HFFc6 (cell line): ENCODE data around the gene METTL22. TPM values are rescaled to one million over a fixed set of nuclear protein-coding genes. Genes with fewer than 3 reads are reported as not detected.

Experiments used
- DNase-seq: peaks from one replicate; pipeline ENCODE4 v3.0.0-alpha.2; 2018
- H3K27ac Mint-ChIP-seq: 2 replicates; pipeline ENCODE4 v1.8.0; 2020; ENCODE audit warnings: mild to moderate bottlenecking, mixed read lengths
- H3K27me3 Mint-ChIP-seq: 2 replicates; pipeline ENCODE4 v1.8.0; 2021; ENCODE audit warnings: mild to moderate bottlenecking, moderate library complexity, mixed read lengths; ENCODE audit not compliant: insufficient read depth
- H3K36me3 Mint-ChIP-seq: 2 replicates; pipeline ENCODE4 v1.8.0; 2021; ENCODE audit warnings: low read depth, mixed read lengths
- H3K4me1 Mint-ChIP-seq: 2 replicates; pipeline ENCODE4 v1.8.0; 2020; ENCODE audit warnings: low read depth, mixed read lengths
- H3K4me3 Mint-ChIP-seq: 2 replicates; pipeline ENCODE4 v1.8.0; 2020; ENCODE audit warnings: mild to moderate bottlenecking, moderate library complexity, mixed read lengths
- H3K9me3 Mint-ChIP-seq: 2 replicates; pipeline ENCODE4 v1.8.0; 2020; ENCODE audit warnings: mild to moderate bottlenecking, mixed read lengths
- CTCF ChIP-seq: fragments of 200-600 bp; sonication (generic); IDR thresholded peaks from 2 replicates; pipeline ENCODE4 v1.5.0; 2021; ENCODE audit warnings: antibody characterized with exemption, mild to moderate bottlenecking
- total RNA-seq, 6 experiments: library from RNA; stranded (reverse); fragmentation: NEBNext Ultra II Directional; extraction: Animal tissue kit (Norgen Biotek cat#: 25700); gene quantifications; 2 replicates in 1 of 6; 3 replicates in 5 of 6; pipeline ENCODE4 v1.2.3, GENCODE V29; 2021

METTL22 gene
- total RNA-seq, 6 experiments from 2014 or later = 33.5 to 38.0 (median 36.0) TPM

GRCh38 chr16:8644211-8645140 is 23.0 kb downstream of the METTL22 start:
- peaks cover 35% of the 10 kb centered on the region for H3K36me3 Mint-ChIP-seq
- H3K27ac Mint-ChIP-seq = no peak overlapping the region
- no peaks in the 10 kb centered on the region for H3K4me1 Mint-ChIP-seq
- no peaks in the 10 kb centered on the region; the same call in 1 of the 2 replicates for H3K27me3 Mint-ChIP-seq
- no peak overlapping the region for H3K4me3 Mint-ChIP-seq
- TF ChIP-seq CTCF = no peak
- no peaks in the 10 kb centered on the region for H3K9me3 Mint-ChIP-seq
- no peak for DNase-seq

DNA sequence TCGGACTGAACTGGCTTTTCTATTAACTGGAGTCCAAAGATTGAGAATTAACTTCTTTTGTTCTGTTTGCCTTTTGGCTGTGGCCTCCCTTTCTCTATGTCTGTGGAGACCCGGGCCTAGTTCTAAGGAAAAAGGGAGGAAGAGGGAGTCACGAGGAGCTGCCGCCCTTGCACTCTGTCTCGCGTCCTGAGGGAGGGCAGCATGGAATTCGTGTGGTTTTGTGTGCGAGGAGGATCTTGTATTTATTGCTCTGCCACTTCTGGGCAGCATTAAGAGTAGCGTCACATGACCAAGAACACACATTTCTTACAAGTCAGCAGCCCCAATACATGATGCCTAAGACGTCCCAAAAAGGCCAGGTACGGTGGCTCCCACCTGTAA is 23.6 kb downstream of the METTL22 start:
- Mint-ChIP-seq H3K27ac (no peak overlapping the region), H3K36me3 (peaks cover 30% of the 10 kb centered on the region), H3K4me3 (no peak overlapping the region)

DNA sequence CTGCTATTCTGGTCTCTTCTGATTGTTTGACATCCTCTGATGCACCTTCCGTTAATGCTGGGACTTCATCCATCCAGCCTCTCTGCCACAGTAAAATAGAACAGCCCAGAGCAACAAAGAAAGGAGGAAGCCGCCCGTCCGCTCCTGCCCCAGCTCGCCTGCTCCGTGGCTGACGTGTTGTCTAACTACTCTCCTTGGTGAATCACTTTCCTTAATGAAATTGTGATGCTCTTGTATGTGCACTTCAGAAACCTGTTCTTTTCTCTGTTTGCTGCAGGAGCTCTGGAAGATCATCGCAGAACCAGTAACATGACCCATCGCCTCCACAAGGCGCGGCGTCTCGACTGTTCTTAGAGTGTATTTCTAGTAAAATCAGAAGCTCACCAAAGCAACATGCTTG is 24.3 kb downstream of the METTL22 start:
- Mint-ChIP-seq H3K9me3 (no peaks in the 10 kb centered on the region), H3K27me3 (no peaks in the 10 kb centered on the region; the same call in 1 of the 2 replicates), H3K4me1 (no peaks in the 10 kb centered on the region), H3K27ac (no peak overlapping the region), H3K4me3 (no peak overlapping the region), H3K36me3 (peaks cover 30% of the 10 kb centered on the region)
- no peak for DNase-seq
- TF ChIP-seq CTCF = no peak

More for the DNA sequence above, 23.6 kb downstream of the METTL22 start:
- no peak for DNase-seq
- Mint-ChIP-seq H3K9me3 (no peaks in the 10 kb centered on the region), H3K4me1 (no peaks in the 10 kb centered on the region), H3K27me3 (no peaks in the 10 kb centered on the region; the same call in 1 of the 2 replicates)
- no peak for TF ChIP-seq CTCF

DNA sequence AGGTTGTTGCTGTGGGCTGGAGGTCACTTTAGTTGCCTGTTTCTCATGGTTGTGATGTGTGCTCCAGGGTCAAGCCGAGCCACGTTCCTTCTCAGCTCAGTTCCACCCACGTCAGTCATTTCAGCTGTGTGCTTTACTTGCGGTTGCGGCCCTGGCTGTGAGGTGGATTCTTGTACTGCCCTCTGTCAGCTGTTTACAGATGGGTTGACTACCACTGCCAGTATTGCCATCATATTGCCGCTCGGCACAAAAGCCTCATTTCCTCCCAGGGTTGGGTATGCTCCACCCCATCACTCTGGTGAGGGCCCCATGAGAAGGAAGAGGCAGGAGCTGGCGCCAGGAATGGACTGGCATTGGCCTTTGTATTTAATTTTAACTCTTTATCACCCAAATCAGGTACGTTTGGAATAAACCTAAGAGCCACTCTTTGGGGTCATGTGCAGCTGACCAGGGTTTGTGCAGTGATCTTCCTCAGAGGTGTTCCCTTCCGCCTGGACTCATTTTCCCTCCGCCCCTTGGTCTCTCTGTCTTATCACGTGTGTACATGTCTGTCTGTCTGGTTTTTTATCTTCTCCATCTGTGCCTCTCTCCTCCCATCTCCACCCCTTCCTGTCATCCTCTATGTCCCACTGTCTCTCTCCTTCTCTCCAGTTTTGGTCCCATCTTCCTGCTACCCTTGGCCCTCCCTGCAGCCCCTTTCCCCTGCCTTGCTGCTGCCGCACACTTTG is 25.0 kb downstream of the METTL22 start:
- H3K4me3 Mint-ChIP-seq = no peak overlapping the region
- H3K27ac Mint-ChIP-seq = no peak overlapping the region
- no peaks in the 10 kb centered on the region for H3K9me3 Mint-ChIP-seq
- H3K36me3 Mint-ChIP-seq = peaks cover 30% of the 10 kb centered on the region
- H3K27me3 Mint-ChIP-seq = no peaks in the 10 kb centered on the region; the same call in 1 of the 2 replicates
- H3K4me1 Mint-ChIP-seq = no peaks in the 10 kb centered on the region
- no peak for TF ChIP-seq CTCF
- no peak for DNase-seq

DNA sequence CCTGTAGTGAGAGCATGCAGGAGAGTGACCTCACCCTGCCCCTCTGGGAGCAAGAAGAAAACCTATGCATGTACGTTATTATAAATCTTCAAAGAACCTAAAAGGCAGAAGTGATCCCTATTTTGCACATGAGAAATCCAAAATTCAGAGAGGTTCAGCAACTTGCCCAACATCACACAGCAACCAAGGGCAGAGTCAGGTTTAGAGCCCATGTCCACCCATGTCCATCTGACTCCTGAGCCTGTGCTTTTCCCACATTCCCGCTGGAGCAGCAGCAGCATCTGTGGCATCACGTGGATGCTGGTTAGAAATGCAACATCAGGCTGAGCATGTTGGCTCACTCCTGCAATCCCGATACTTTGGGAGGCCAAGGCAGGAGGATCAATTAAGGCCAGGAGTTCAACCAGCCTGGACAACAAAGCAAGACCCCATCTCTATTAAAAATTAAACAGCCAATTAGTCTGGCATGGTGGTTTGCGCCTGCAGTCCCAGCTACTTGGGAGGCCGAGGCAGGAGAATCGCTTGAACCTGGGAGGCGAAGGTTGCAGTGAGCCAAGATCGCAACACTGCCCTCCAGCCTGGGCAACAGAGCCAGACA is 26.3 kb downstream of the METTL22 start:
- Mint-ChIP-seq H3K27ac (no peak overlapping the region), H3K36me3 (peaks cover 22% of the 10 kb centered on the region)
- no peak for DNase-seq

More for the DNA sequence above, 26.3 kb downstream of the METTL22 start:
- Mint-ChIP-seq H3K9me3 (no peaks in the 10 kb centered on the region), H3K27me3 (no peaks in the 10 kb centered on the region; the same call in 1 of the 2 replicates), H3K4me1 (no peaks in the 10 kb centered on the region), H3K4me3 (no peak overlapping the region)
- no peak for TF ChIP-seq CTCF
